PFSK-1 (cell line): ENCODE measurements around the gene SLC50A1.

Experiments used
- FOXP2 ChIP-seq: optimal IDR thresholded peaks from 2 replicates; pipeline ENCODE3; 2011; ENCODE audit warnings: borderline replicate concordance, control low read depth, inconsistent platforms; ENCODE audit not compliant: insufficient read depth; ENCODE audit errors: extremely low read length, extremely low read depth
- POLR2AphosphoS5 ChIP-seq: IDR thresholded peaks from 2 replicates; pipeline ENCODE4 v1.6.1; 2012; ENCODE audit warnings: low read depth, mild to moderate bottlenecking, control low read depth, low read length, moderate library complexity
- SIN3A ChIP-seq: IDR thresholded peaks from 2 replicates; pipeline ENCODE4 v1.6.1; 2012; ENCODE audit warnings: mild to moderate bottlenecking, low read length, moderate library complexity, borderline replicate concordance; ENCODE audit not compliant: insufficient read depth
- TAF1 ChIP-seq: IDR thresholded peaks from 2 replicates; pipeline ENCODE4 v1.6.1; 2012; ENCODE audit warnings: low read length, control low read depth, borderline replicate concordance; ENCODE audit not compliant: insufficient read depth
- TF ChIP-seq, protein P1 (sequence below), 2 experiments: IDR thresholded peaks; 2 replicates each; pipeline versions ENCODE4 v1.6.1 to v1.8.0; 2011 to 2012; ENCODE audit warnings: low read depth in 2 of 2, low read length in 2 of 2, control low read depth in 1 of 2, inconsistent platforms in 1 of 2, mild to moderate bottlenecking in 1 of 2, moderate library complexity in 1 of 2; ENCODE audit not compliant: insufficient read depth in 1 of 2

DNA sequence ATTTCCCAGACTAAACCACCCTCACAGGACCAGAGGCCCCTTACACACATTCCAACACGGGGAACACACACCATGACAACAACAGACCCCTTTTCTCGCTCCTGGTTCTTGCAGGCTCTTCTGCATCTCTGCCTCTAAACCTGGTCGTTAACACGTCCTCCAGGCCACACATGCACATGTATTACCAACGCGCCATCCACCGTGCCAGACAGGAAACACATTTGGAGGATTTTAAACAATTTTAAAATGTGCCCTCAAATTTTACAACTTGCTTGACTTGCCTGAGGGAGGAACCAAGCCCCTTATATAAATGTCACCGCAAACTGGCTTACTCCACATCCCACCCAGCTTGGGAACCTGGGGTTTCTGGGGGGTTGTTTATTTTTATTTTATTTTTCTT, 24.8 kb upstream of the SLC50A1 start:
- TF ChIP-seq TAF1 (no peak), POLR2AphosphoS5 (no peak), SIN3A (no peak), FOXP2 (no peak)
- TF ChIP-seq, protein P1, sequence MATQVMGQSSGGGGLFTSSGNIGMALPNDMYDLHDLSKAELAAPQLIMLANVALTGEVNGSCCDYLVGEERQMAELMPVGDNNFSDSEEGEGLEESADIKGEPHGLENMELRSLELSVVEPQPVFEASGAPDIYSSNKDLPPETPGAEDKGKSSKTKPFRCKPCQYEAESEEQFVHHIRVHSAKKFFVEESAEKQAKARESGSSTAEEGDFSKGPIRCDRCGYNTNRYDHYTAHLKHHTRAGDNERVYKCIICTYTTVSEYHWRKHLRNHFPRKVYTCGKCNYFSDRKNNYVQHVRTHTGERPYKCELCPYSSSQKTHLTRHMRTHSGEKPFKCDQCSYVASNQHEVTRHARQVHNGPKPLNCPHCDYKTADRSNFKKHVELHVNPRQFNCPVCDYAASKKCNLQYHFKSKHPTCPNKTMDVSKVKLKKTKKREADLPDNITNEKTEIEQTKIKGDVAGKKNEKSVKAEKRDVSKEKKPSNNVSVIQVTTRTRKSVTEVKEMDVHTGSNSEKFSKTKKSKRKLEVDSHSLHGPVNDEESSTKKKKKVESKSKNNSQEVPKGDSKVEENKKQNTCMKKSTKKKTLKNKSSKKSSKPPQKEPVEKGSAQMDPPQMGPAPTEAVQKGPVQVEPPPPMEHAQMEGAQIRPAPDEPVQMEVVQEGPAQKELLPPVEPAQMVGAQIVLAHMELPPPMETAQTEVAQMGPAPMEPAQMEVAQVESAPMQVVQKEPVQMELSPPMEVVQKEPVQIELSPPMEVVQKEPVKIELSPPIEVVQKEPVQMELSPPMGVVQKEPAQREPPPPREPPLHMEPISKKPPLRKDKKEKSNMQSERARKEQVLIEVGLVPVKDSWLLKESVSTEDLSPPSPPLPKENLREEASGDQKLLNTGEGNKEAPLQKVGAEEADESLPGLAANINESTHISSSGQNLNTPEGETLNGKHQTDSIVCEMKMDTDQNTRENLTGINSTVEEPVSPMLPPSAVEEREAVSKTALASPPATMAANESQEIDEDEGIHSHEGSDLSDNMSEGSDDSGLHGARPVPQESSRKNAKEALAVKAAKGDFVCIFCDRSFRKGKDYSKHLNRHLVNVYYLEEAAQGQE (IDR thresholded peaks at IDR 0.05; ENCODE audit: insufficient read depth in 1 of 2, low read depth in 2 of 2, low read length in 2 of 2), result no peak
